OCI-LY3 (cell line): ENCODE measurements around the gene ERBB4.

Source experiments
- CTCF ChIP-seq: fragments of 200-600, 300-600 bp; sonication (generic); IDR thresholded peaks from 2 replicates; pipeline ENCODE4 v1.5.1; 2014; ENCODE audit warnings: antibody characterized with exemption, low read length, low read depth
- EZH2phosphoT487 ChIP-seq: fragments of 200-600 bp; shearing (Covaris generic); IDR thresholded peaks from 2 replicates; pipeline ENCODE4 v1.6.1; 2018; ENCODE audit warnings: antibody characterized with exemption, mixed run types, low read depth

- TF ChIP-seq CTCF (no peak), EZH2phosphoT487 (no peak)
Observed at GRCh38 chr2:211674715-211675114, 863.9 kb downstream of the ERBB4 start.
